IPS-18a (cell line): ENCODE data around the gene CCL25.
"Not testable (repeated sequence)": the region's sequence is repeated elsewhere in the genome, so short reads cannot be mapped to it uniquely, and the experiment has no call there.

Source experiments
- H3K27ac ChIP-seq: one replicate; pipeline ENCODE4 v1.5.1; 2013; ENCODE audit warnings: low read length
- H3K27me3 ChIP-seq: one replicate; pipeline ENCODE4 v1.6.1; 2013; ENCODE audit warnings: mild to moderate bottlenecking, low read length; ENCODE audit not compliant: control insufficient read depth, insufficient read depth
- H3K36me3 ChIP-seq: one replicate; pipeline ENCODE4 v1.6.1; 2013; ENCODE audit warnings: low read depth, low read length; ENCODE audit not compliant: control insufficient read depth
- H3K4me1 ChIP-seq: one replicate; pipeline ENCODE4 v1.6.1; 2013; ENCODE audit warnings: low read depth, low read length; ENCODE audit not compliant: control insufficient read depth
- H3K4me3 ChIP-seq: one replicate; pipeline ENCODE4 v1.5.1; 2013; ENCODE audit warnings: low read length
- H3K9ac ChIP-seq: one replicate; pipeline ENCODE4 v1.6.1; 2013; ENCODE audit warnings: mild to moderate bottlenecking, low read length, moderate library complexity
- H3K9me3 ChIP-seq: one replicate; pipeline ENCODE4 v1.6.1; 2013; ENCODE audit warnings: low read depth, low read length; ENCODE audit not compliant: control insufficient read depth

CCL25 gene

GRCh38 chr19:8052464-8052859, at the start of gene CCL25:
Gene CCL25, plus strand, starts transcription at chr19:8052760. Its CDS starts 290 bp downstream, at chr19:8053050.
- H3K27me3 ChIP-seq = peaks cover 13% of the 10 kb centered on the region
- no peaks in the 10 kb centered on the region for H3K36me3 ChIP-seq
- H3K4me3 ChIP-seq = no peak within 1 kb of the TSS
- no peak within 1 kb of the TSS for H3K27ac ChIP-seq
- no peaks in the 10 kb centered on the region for H3K9me3 ChIP-seq
- H3K4me1 ChIP-seq = no peaks in the 10 kb centered on the region
- no peak within 1 kb of the TSS for H3K9ac ChIP-seq

GRCh38 chr19:8004001-8004400, 48.6 kb upstream of the CCL25 start:
- Histone ChIP-seq H3K27me3 (no peaks in the 10 kb centered on the region), H3K27ac (no peak overlapping the region), H3K9ac (peak overlapping the region; percentile 91), H3K36me3 (peaks cover 6% of the 10 kb centered on the region), H3K4me3 (peak overlapping the region; percentile 96), H3K4me1 (peaks cover 11% of the 10 kb centered on the region), H3K9me3 (no peaks in the 10 kb centered on the region)

GRCh38 chr19:8004723-8005513, 47.6 kb upstream of the CCL25 start:
- H3K36me3 ChIP-seq = peaks cover 3% of the 10 kb centered on the region
- peaks cover 11% of the 10 kb centered on the region for H3K4me1 ChIP-seq
- peak overlapping the region; percentile 96 for H3K4me3 ChIP-seq
- H3K27me3 ChIP-seq = no peaks in the 10 kb centered on the region
- H3K9me3 ChIP-seq = no peaks in the 10 kb centered on the region
- H3K9ac ChIP-seq = peak overlapping the region; percentile 91
- no peak overlapping the region for H3K27ac ChIP-seq

- H3K4me3 ChIP-seq = peak within 1 kb of the TSS; percentile 96
- H3K27me3 ChIP-seq = no peaks in the 10 kb centered on the region
- H3K27ac ChIP-seq = no peak within 1 kb of the TSS
- no peaks in the 10 kb centered on the region for H3K9me3 ChIP-seq
- H3K9ac ChIP-seq = peak within 1 kb of the TSS; percentile 91
- peaks cover 11% of the 10 kb centered on the region for H3K4me1 ChIP-seq
- no peaks in the 10 kb centered on the region for H3K36me3 ChIP-seq
Measured at GRCh38 chr19:8005534-8006256, 46.9 kb upstream of the CCL25 start, which contains the start of gene ELAVL1. Gene ELAVL1, minus strand, starts transcription at chr19:8005641. Its CDS starts 13,826 bp downstream, at chr19:7991815.

GRCh38 chr19:8017808-8018207, 34.8 kb upstream of the CCL25 start:
- H3K27me3 ChIP-seq = no peaks in the 10 kb centered on the region
- H3K4me1 ChIP-seq = no peaks in the 10 kb centered on the region
- H3K9ac ChIP-seq = no peak overlapping the region
- no peak overlapping the region for H3K27ac ChIP-seq
- no peaks in the 10 kb centered on the region for H3K36me3 ChIP-seq
- H3K9me3 ChIP-seq = no peaks in the 10 kb centered on the region
- no peak overlapping the region for H3K4me3 ChIP-seq

- Histone ChIP-seq H3K4me1 (no peaks in the 10 kb centered on the region), H3K27ac (no peak overlapping the region), H3K9me3 (no peaks in the 10 kb centered on the region), H3K36me3 (no peaks in the 10 kb centered on the region), H3K27me3 (no peaks in the 10 kb centered on the region), H3K4me3 (no peak overlapping the region), H3K9ac (no peak overlapping the region)
Measured at GRCh38 chr19:8020681-8021080, 31.9 kb upstream of the CCL25 start.

- H3K9me3 ChIP-seq = no peaks in the 10 kb centered on the region
- no peak overlapping the region for H3K4me3 ChIP-seq
- no peak overlapping the region for H3K9ac ChIP-seq
- H3K27ac ChIP-seq = no peak overlapping the region
- H3K27me3 ChIP-seq = no peaks in the 10 kb centered on the region
- H3K4me1 ChIP-seq = no peaks in the 10 kb centered on the region
- H3K36me3 ChIP-seq = no peaks in the 10 kb centered on the region
Measured at GRCh38 chr19:8021374-8021773, 31.2 kb upstream of the CCL25 start.

GRCh38 chr19:8022275-8022674, 30.3 kb upstream of the CCL25 start:
- Histone ChIP-seq H3K27ac (no peak overlapping the region), H3K9ac (no peak overlapping the region), H3K4me1 (no peaks in the 10 kb centered on the region)

GRCh38 chr19:8023371-8023770, 29.2 kb upstream of the CCL25 start:
- no peaks in the 10 kb centered on the region for H3K9me3 ChIP-seq
- no peak overlapping the region for H3K4me3 ChIP-seq
- no peak overlapping the region for H3K27ac ChIP-seq
- no peaks in the 10 kb centered on the region for H3K27me3 ChIP-seq
- no peak overlapping the region for H3K9ac ChIP-seq
- H3K36me3 ChIP-seq = no peaks in the 10 kb centered on the region
- H3K4me1 ChIP-seq = no peaks in the 10 kb centered on the region

More at GRCh38 chr19:8022275-8022674, 30.3 kb upstream of the CCL25 start:
- no peak overlapping the region for H3K4me3 ChIP-seq
- no peaks in the 10 kb centered on the region for H3K9me3 ChIP-seq
- no peaks in the 10 kb centered on the region for H3K36me3 ChIP-seq
- no peaks in the 10 kb centered on the region for H3K27me3 ChIP-seq

GRCh38 chr19:8024256-8024655, 28.3 kb upstream of the CCL25 start:
- H3K27me3 ChIP-seq, H3K9me3 ChIP-seq, H3K36me3 ChIP-seq, H3K4me1 ChIP-seq, H3K27ac ChIP-seq, H3K4me3 ChIP-seq, H3K9ac ChIP-seq: not testable (repeated sequence)

GRCh38 chr19:8025316-8025715, 27.2 kb upstream of the CCL25 start:
- Histone ChIP-seq H3K27ac (no peak overlapping the region), H3K27me3 (no peaks in the 10 kb centered on the region), H3K36me3 (no peaks in the 10 kb centered on the region), H3K4me1 (peaks cover 6% of the 10 kb centered on the region), H3K9ac (no peak overlapping the region), H3K9me3 (no peaks in the 10 kb centered on the region), H3K4me3 (no peak overlapping the region)
